Coronary artery (tissue), 2 donors: ENCODE results near the gene PRPF18.

Experiments
- DNase-seq: peaks from one replicate; pipeline ENCODE4 v3.0.0-alpha.2; 2017; ENCODE audit warnings: low spot score
- H3K27ac ChIP-seq, 2 donors: fragments of 200-600 bp; sonication (generic); one replicate each; pipeline ENCODE4 v1.5.1; 2016 to 2019
- H3K4me3 ChIP-seq: fragments of 200-600 bp; sonication (generic); 2 replicates; pipeline ENCODE4 v1.5.1; 2016; ENCODE audit warnings: mild to moderate bottlenecking, moderate library complexity
- TF ChIP-seq, protein P1 (sequence below): fragments of 200-600 bp; sonication (generic); IDR thresholded peaks from one replicate; pipeline ENCODE4 v1.5.1; 2019; ENCODE audit warnings: antibody characterized with exemption

PRPF18 gene

DNA sequence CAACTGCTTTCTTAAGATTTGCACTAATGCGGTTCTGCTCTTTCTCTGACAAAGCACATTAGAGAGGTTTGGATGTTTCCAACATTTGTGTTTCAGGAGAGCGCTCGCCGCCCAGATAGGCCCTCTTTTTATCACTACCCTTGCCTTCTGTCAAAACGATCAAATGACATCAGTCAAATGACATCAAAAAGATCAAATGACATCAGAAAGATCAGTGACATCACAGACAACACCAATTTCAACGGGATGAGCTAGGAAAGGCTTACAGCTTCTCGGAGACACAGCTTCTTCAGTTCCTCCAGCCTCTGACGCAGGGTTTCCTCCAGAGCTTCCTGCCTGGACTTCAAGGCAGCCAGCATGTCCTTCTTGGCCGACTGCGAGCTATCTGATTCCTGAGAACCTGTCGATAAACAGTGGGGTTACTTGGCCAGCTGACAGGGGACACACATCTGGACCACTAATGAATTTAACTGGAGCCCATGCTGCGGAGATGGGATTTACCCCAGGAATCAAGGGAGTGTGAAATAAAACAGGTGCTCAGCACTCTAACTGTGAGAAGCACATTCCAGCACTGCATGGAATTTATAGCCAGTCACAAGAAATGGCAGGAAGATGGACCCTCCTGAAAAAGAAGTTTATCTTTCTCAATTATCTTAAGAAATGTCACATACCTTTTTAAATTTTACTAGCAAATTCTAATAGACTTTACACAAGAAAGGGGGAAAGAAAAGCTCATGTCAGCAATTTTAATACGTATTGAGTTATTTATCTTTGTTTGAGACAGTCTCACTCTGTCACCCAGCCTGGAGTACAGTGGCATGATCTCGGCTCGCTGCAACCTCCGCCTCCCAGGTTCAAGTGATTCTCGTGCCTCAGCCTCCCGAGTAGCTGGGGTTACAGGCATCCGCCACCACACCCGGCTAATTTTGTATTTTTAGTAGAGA, 88.2 kb downstream of the PRPF18 start:
- H3K4me3 ChIP-seq = no peak overlapping the region
- TF ChIP-seq, protein P1, sequence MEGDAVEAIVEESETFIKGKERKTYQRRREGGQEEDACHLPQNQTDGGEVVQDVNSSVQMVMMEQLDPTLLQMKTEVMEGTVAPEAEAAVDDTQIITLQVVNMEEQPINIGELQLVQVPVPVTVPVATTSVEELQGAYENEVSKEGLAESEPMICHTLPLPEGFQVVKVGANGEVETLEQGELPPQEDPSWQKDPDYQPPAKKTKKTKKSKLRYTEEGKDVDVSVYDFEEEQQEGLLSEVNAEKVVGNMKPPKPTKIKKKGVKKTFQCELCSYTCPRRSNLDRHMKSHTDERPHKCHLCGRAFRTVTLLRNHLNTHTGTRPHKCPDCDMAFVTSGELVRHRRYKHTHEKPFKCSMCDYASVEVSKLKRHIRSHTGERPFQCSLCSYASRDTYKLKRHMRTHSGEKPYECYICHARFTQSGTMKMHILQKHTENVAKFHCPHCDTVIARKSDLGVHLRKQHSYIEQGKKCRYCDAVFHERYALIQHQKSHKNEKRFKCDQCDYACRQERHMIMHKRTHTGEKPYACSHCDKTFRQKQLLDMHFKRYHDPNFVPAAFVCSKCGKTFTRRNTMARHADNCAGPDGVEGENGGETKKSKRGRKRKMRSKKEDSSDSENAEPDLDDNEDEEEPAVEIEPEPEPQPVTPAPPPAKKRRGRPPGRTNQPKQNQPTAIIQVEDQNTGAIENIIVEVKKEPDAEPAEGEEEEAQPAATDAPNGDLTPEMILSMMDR = no peak
- DNase-seq = no peak
- no peak overlapping the region for H3K27ac ChIP-seq

DNA sequence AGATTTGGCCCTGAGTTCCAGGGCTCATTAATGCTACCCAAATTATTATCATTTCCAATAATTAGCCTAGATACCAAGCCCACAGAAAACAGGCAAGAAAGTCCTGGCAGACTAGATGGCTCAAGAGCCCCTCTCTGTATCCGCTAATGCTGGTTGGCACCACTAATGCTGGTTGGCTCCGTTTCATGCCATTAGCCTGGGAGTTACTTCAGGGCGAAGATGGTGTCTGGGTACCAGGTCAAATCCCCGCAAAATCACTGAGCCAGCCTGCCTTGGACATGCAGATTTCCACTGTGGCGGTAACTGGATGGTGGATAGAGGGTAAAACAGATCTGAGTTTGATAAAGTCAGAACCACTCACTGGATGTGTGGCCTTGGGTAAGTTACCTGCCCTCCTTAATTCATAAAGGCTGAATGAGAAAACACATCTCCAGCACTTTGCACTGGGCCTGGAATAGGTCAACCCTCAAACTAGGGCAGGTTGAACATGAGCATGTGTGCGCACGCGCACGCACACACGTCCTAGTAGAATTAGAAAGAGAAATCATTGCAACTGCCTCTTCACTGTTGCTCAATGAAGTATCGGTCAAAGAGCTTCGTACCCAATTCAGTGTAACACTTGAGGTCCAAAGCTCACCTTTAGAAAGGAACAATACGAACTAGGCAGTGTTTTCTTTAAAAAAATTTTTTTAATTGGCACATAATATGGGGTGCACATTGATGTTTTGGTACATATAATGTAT, 91.5 kb downstream of the PRPF18 start:
- Histone ChIP-seq H3K27ac (no peak overlapping the region), H3K4me3 (no peak overlapping the region)
- TF ChIP-seq, protein P1 = no peak
- DNase-seq = no peak
